ENCODE results near the gene ALK.

GRCh38 chr2:29431485-29431884 is 489.9 kb downstream of the ALK start:
- TF ChIP-seq CTCF (IDR thresholded peaks at IDR 0.05): no peak
- TF ChIP-seq POLR2A (IDR thresholded peaks at IDR 0.05): no peak
